ENCODE measurements around the gene CLDN19.

GRCh38 chr1:42779725-42780124 is 39.7 kb upstream of the CLDN19 start:
- TF ChIP-seq, protein P1, sequence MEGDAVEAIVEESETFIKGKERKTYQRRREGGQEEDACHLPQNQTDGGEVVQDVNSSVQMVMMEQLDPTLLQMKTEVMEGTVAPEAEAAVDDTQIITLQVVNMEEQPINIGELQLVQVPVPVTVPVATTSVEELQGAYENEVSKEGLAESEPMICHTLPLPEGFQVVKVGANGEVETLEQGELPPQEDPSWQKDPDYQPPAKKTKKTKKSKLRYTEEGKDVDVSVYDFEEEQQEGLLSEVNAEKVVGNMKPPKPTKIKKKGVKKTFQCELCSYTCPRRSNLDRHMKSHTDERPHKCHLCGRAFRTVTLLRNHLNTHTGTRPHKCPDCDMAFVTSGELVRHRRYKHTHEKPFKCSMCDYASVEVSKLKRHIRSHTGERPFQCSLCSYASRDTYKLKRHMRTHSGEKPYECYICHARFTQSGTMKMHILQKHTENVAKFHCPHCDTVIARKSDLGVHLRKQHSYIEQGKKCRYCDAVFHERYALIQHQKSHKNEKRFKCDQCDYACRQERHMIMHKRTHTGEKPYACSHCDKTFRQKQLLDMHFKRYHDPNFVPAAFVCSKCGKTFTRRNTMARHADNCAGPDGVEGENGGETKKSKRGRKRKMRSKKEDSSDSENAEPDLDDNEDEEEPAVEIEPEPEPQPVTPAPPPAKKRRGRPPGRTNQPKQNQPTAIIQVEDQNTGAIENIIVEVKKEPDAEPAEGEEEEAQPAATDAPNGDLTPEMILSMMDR (IDR thresholded peaks at IDR 0.05; ENCODE audit: low read depth, low read length), result no peak
- TF ChIP-seq EZH2phosphoT487 (IDR thresholded peaks at IDR 0.05; ENCODE audit: low read depth), result no peak

All from OCI-LY3 (cell line).